Stimulated activated CD4-positive, alpha-beta T cell treated with anti-CD3 and anti-CD28 coated beads, Interleukin-1b, Interleukin-23, amount 100 ng/mL, for 48 hours (primary cell): ENCODE results near the gene TC2N.
A peak's percentile ranks its signal among the peaks of the same experiment; 100 is the strongest.
"Not testable (repeated sequence)": the region's sequence is repeated elsewhere in the genome, so short reads cannot be mapped to it uniquely, and the experiment has no call there.

ENCODE experiments used
- DNase-seq: peaks from one replicate; pipeline ENCODE4 v3.0.0-alpha.2; 2020

The TC2N gene

GRCh38 chr14:91866511-91867295 is 633 bp downstream of the TC2N start:
- DNase-seq = no peak

- DNase-seq = peak; percentile 52
Observed at GRCh38 chr14:91866061-91866460, 1.3 kb downstream of the TC2N start.

GRCh38 chr14:91862417-91862816 is 4.9 kb downstream of the TC2N start:
- no peak for DNase-seq

GRCh38 chr14:91861091-91861490 is 6.2 kb downstream of the TC2N start:
- DNase-seq = no peak

GRCh38 chr14:91860238-91860637 is 7.1 kb downstream of the TC2N start:
- no peak for DNase-seq

- no peak for DNase-seq
Observed at GRCh38 chr14:91858536-91859275, 8.6 kb downstream of the TC2N start.

GRCh38 chr14:91857614-91858013 is 9.7 kb downstream of the TC2N start:
- DNase-seq = no peak

GRCh38 chr14:91854327-91854934 is 12.9 kb downstream of the TC2N start:
- DNase-seq = no peak

- no peak for DNase-seq
Observed at GRCh38 chr14:91851563-91851962, 15.8 kb downstream of the TC2N start.

GRCh38 chr14:91848504-91849001 is 18.8 kb downstream of the TC2N start:
- DNase-seq = no peak

- DNase-seq = no peak
Observed at GRCh38 chr14:91847693-91848092, 19.6 kb downstream of the TC2N start.

GRCh38 chr14:91845652-91846051 is 21.7 kb downstream of the TC2N start:
- DNase-seq = no peak

GRCh38 chr14:91845056-91845455 is 22.3 kb downstream of the TC2N start:
- not testable (repeated sequence) for DNase-seq

GRCh38 chr14:91844029-91844428 is 23.3 kb downstream of the TC2N start:
- no peak for DNase-seq

GRCh38 chr14:91843437-91843836 is 23.9 kb downstream of the TC2N start:
- DNase-seq = no peak

- DNase-seq = no peak
Observed at GRCh38 chr14:91841065-91841464, 26.3 kb downstream of the TC2N start.

GRCh38 chr14:91839749-91840148 is 27.6 kb downstream of the TC2N start:
- no peak for DNase-seq

GRCh38 chr14:91837076-91837475 is 30.3 kb downstream of the TC2N start:
- DNase-seq = no peak

- DNase-seq = peak; percentile 87
Observed at GRCh38 chr14:91835920-91836843, 31.2 kb downstream of the TC2N start.

- DNase-seq = peak; percentile 2
Observed at GRCh38 chr14:91835197-91835919, 32.0 kb downstream of the TC2N start.

- DNase-seq = no peak
Observed at GRCh38 chr14:91834571-91834970, 32.8 kb downstream of the TC2N start.

GRCh38 chr14:91831337-91831736 is 36.0 kb downstream of the TC2N start:
- no peak for DNase-seq
